Renal cortex interstitium (tissue), 11 donors: Measurements from ENCODE around the gene RBM22. TPM values are rescaled to one million over a fixed set of nuclear protein-coding genes. Genes with fewer than 3 reads are reported as not detected.

Experiments used
- DNase-seq, 11 donors: peaks; one replicate each; pipeline ENCODE4 v3.0.0-alpha.2; 2013; ENCODE audit warnings: low read depth in 9 of 11, low spot score in 4 of 11; ENCODE audit errors: extremely low read depth in 1 of 11
- polyA plus RNA-seq, 3 donors: library from polyadenylated mRNA; unstranded; fragments of 120-200 nt; gene quantifications; one replicate each; pipeline ENCODE4 v1.2.1, GENCODE V29; 2013; ENCODE audit not compliant: insufficient read length in 3 of 3

Gene RBM22
- polyA plus RNA-seq, 3 donors, result 74.3 to 79.0 (median 78.3) TPM

- DNase-seq, result no peak
These were observed 8.6 kb downstream of the RBM22 start for GRCh38 chr5:150692276-150692675.

- DNase-seq, result no peak
These were observed 10.1 kb downstream of the RBM22 start for GRCh38 chr5:150690760-150691159.

GRCh38 chr5:150689120-150689519, 11.7 kb downstream of the RBM22 start:
- DNase-seq, result no peak

- DNase-seq, result no peak
These were observed 24.3 kb downstream of the RBM22 start for GRCh38 chr5:150676578-150676977.

DNA sequence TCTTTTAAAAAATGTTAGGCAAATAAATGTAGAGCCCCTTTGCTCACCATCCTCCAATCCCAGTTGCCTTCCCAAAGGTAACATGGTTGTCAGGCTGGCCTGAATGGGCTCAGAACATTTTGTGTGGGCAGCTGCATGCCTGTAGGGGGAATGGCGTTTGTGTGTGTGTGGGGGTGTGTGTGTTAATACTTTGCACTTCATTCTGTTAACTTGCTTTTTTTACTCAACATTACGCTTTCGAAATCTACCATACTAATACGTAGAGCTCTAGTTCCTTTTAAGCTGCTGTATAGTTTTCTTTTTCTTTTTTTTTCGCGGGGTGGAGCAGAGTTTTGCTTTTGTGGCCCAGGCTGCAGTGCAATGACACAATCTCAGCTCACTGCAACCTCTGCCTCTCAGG, 25.8 kb downstream of the RBM22 start:
- no peak for DNase-seq

- DNase-seq, result no peak
These were observed 26.5 kb downstream of the RBM22 start for GRCh38 chr5:150674341-150674821.

- no peak for DNase-seq
These were observed 28.0 kb downstream of the RBM22 start for GRCh38 chr5:150672884-150673275.

- peak in 1 of 11 donors; percentile 41 for DNase-seq
These were observed 28.5 kb downstream of the RBM22 start for GRCh38 chr5:150672237-150672883.

DNA sequence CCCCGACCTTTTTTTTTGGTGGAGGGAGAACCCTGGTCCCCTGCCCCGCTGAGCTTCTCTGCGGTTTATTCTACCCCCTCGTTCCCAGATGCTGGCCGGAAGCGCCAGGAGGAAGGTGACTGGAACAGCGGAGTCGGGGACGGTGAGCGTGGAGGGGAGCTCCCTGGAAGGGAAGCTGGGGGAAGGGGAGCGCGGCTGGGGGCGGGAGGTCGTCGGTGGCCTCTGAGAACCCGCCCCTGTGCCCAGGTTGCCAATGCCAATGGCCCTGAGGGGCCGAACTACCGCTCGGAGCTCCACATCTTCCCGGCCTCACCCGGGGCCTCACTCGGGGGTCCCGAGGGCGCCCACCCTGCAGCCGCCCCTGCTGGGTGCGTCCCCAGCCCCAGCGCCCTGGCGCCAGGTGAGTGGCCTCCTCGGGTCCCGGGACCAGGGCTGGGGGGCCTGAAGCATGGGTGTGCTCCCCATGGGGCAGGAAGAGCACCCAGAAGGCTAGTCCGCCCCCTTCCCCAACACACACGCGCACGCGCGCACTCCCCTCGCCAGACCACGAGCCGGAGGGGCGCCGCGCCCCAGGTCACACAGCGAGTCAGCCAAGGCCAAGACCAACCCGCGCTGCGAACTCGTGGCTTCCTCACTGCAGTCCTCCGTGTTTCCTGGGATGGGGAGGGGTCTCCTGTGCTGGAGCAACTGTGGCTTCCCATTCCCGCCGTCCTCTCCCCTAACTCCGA, 29.2 kb downstream of the RBM22 start:
- DNase-seq, result no peak

DNA sequence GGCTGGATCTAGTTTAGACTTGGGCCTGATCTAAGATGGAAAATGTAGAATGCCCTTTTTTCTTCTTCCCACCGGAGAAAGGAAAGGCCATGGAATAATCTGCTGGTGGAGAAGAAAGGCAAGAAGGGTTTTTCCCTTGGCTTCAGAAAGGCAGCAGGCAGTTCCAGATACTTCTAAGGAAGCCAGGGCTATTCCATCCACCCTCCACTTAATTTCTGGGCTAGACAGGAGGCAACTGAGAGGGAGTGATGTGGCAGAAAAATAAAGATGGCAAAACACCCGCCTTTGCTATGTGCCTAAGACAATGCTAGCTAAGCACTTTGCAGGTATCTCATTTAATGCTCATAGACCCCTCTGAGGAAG, 29.9 kb downstream of the RBM22 start:
- no peak for DNase-seq

GRCh38 chr5:150670275-150670947, 30.5 kb downstream of the RBM22 start:
- DNase-seq, result no peak

GRCh38 chr5:150665044-150665443, 35.8 kb downstream of the RBM22 start:
- DNase-seq, result no peak

DNA sequence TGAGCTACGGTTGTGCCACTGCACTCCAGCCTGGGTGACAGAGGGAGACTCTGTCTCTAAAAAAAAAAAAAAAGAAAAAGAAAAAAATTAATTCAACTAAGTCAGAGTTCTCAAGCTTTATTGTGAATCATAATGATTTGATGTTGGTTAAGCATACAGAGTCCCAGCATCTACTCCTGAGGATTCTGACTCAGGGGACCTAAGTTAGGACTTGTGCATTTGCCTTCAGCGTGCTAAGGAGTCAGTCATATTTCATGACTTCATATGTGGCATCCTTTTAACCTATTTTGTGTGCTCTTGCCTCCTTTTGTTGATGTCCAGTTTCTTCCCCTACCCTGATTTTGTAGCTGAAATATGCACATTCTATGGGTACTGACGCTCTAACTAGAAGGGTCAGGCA, 36.9 kb downstream of the RBM22 start:
- no peak for DNase-seq

- no peak for DNase-seq
These were observed 37.9 kb downstream of the RBM22 start for GRCh38 chr5:150662731-150663516.

GRCh38 chr5:150661821-150662596, 38.9 kb downstream of the RBM22 start:
- DNase-seq, result no peak

- DNase-seq, result no peak
These were observed 39.8 kb downstream of the RBM22 start, which contains the start of gene MYOZ3 for GRCh38 chr5:150661086-150661485. Gene MYOZ3, plus strand, starts transcription at chr5:150661251. Its CDS starts 1,691 bp downstream, at chr5:150662942.

DNA sequence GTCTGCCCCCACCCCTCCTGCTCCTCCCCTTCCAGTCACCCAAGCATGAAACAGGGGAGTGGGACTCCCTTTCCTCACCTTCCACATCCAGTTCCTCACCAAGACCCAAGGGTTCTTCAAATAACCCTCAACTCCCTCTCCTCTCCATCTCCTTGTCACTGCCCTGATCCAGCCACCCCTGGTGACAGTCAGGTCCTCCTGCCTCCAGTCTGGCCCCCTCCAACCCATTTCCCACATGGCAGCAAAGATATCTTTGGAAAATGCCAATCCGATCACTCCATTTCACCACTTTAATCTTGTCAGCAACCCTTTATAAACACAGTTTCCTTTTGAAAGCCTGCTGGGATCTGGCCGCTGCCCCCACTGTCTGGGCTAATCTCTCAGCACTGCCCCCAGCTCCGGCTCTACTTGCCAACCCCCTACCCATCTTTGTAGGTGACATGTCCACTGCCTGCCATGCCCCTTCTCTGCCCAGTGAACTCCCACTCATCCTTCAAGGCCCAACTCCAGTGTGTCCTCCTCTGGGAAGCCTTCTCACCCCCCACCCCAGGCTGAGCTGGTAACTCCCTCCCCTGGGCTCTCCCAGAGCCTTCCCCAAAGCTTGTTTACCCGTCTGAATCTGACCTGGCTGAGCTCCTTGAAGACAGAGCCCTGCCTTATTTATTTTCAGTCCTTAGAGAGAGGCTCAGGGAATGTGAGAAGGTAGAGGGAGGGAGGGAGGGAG, 40.6 kb downstream of the RBM22 start:
- DNase-seq, result no peak
